Activated T-cell treated with anti-CD3 and anti-CD28 coated beads, Interleukin-2, amount 50 U/mL, for 24 hours (primary cell): ENCODE data around the gene MAD1L1.

Experiments used
- DNase-seq: peaks from one replicate; pipeline ENCODE4 v3.0.0-alpha.2; 2020
- H3K27ac Mint-ChIP-seq: 2 replicates; pipeline ENCODE4 v1.8.0; 2020; ENCODE audit warnings: mild to moderate bottlenecking, mixed read lengths
- H3K27me3 Mint-ChIP-seq: 2 replicates; pipeline ENCODE4 v1.8.0; 2020; ENCODE audit warnings: mixed read lengths
- H3K36me3 Mint-ChIP-seq: 2 replicates; pipeline ENCODE4 v1.8.0; 2020; ENCODE audit warnings: low read depth, mixed read lengths
- H3K4me1 Mint-ChIP-seq: 2 replicates; pipeline ENCODE4 v1.8.0; 2020; ENCODE audit warnings: low read depth, mixed read lengths
- H3K4me3 Mint-ChIP-seq: 2 replicates; pipeline ENCODE4 v1.8.0; 2020; ENCODE audit warnings: mild to moderate bottlenecking, moderate library complexity, mixed read lengths
- H3K9me3 Mint-ChIP-seq: 2 replicates; pipeline ENCODE4 v1.8.0; 2020; ENCODE audit warnings: mixed read lengths

Gene MAD1L1

GRCh38 chr7:1923409-1924257, 309.1 kb downstream of the MAD1L1 start:
- H3K4me3 Mint-ChIP-seq, result peak overlapping the region; percentile 38

GRCh38 chr7:1922870-1923236, 309.9 kb downstream of the MAD1L1 start:
- Mint-ChIP-seq H3K27ac (no peak overlapping the region), H3K4me3 (no peak overlapping the region)

More at GRCh38 chr7:1923409-1924257, 309.1 kb downstream of the MAD1L1 start:
- Mint-ChIP-seq H3K9me3 (no peaks in the 10 kb centered on the region), H3K4me1 (peaks cover 84% of the 10 kb centered on the region), H3K36me3 (peaks cover 22% of the 10 kb centered on the region), H3K27ac (peak overlapping the region; percentile 18), H3K27me3 (peaks cover 3% of the 10 kb centered on the region)
- no peak for DNase-seq

GRCh38 chr7:1922071-1922869, 310.5 kb downstream of the MAD1L1 start:
- Mint-ChIP-seq H3K27me3 (peaks cover 3% of the 10 kb centered on the region), H3K4me1 (peaks cover 85% of the 10 kb centered on the region), H3K4me3 (peak overlapping the region; percentile 55), H3K9me3 (no peaks in the 10 kb centered on the region), H3K27ac (peak overlapping the region; percentile 44), H3K36me3 (peaks cover 20% of the 10 kb centered on the region)
- DNase-seq, result peak; percentile 76

More at GRCh38 chr7:1922870-1923236, 309.9 kb downstream of the MAD1L1 start:
- H3K4me1 Mint-ChIP-seq, result peaks cover 84% of the 10 kb centered on the region
- DNase-seq, result no peak
- H3K36me3 Mint-ChIP-seq, result peaks cover 20% of the 10 kb centered on the region
- peaks cover 3% of the 10 kb centered on the region for H3K27me3 Mint-ChIP-seq
- H3K9me3 Mint-ChIP-seq, result no peaks in the 10 kb centered on the region

- Mint-ChIP-seq H3K9me3 (no peaks in the 10 kb centered on the region), H3K27ac (no peak overlapping the region), H3K36me3 (peaks cover 20% of the 10 kb centered on the region), H3K27me3 (peaks cover 3% of the 10 kb centered on the region), H3K4me1 (peaks cover 73% of the 10 kb centered on the region), H3K4me3 (peak overlapping the region; percentile 70)
- no peak for DNase-seq
Measured at GRCh38 chr7:1920881-1921280, 311.9 kb downstream of the MAD1L1 start.

GRCh38 chr7:1920266-1920681, 312.5 kb downstream of the MAD1L1 start:
- peak overlapping the region; percentile 70 for H3K4me3 Mint-ChIP-seq
- H3K27ac Mint-ChIP-seq, result peak overlapping the region; percentile 77
- H3K27me3 Mint-ChIP-seq, result peaks cover 3% of the 10 kb centered on the region
- peak; percentile 61 for DNase-seq
- peaks cover 20% of the 10 kb centered on the region for H3K36me3 Mint-ChIP-seq
- H3K4me1 Mint-ChIP-seq, result peaks cover 67% of the 10 kb centered on the region
- H3K9me3 Mint-ChIP-seq, result no peaks in the 10 kb centered on the region

- Mint-ChIP-seq H3K27me3 (peaks cover 3% of the 10 kb centered on the region), H3K9me3 (no peaks in the 10 kb centered on the region), H3K4me3 (peak overlapping the region; percentile 70), H3K4me1 (peaks cover 61% of the 10 kb centered on the region), H3K36me3 (peaks cover 20% of the 10 kb centered on the region), H3K27ac (peak overlapping the region; percentile 77)
- no peak for DNase-seq
Measured at GRCh38 chr7:1919539-1920265, 313.0 kb downstream of the MAD1L1 start.

GRCh38 chr7:1918881-1919525, 313.7 kb downstream of the MAD1L1 start:
- no peak overlapping the region for H3K4me3 Mint-ChIP-seq
- H3K9me3 Mint-ChIP-seq, result no peaks in the 10 kb centered on the region
- no peak overlapping the region for H3K27ac Mint-ChIP-seq
- peaks cover 21% of the 10 kb centered on the region for H3K36me3 Mint-ChIP-seq
- peaks cover 3% of the 10 kb centered on the region for H3K27me3 Mint-ChIP-seq
- DNase-seq, result no peak
- peaks cover 54% of the 10 kb centered on the region for H3K4me1 Mint-ChIP-seq

- Mint-ChIP-seq H3K9me3 (no peaks in the 10 kb centered on the region), H3K4me1 (peaks cover 48% of the 10 kb centered on the region), H3K4me3 (no peak overlapping the region), H3K27ac (no peak overlapping the region), H3K36me3 (peaks cover 17% of the 10 kb centered on the region), H3K27me3 (peaks cover 3% of the 10 kb centered on the region)
- no peak for DNase-seq
Measured at GRCh38 chr7:1918063-1918645, 314.6 kb downstream of the MAD1L1 start.

GRCh38 chr7:1917221-1918062, 315.3 kb downstream of the MAD1L1 start:
- DNase-seq, result no peak
- Mint-ChIP-seq H3K36me3 (peaks cover 16% of the 10 kb centered on the region), H3K27ac (peak overlapping the region; percentile 18), H3K9me3 (no peaks in the 10 kb centered on the region), H3K4me1 (peaks cover 43% of the 10 kb centered on the region), H3K27me3 (peaks cover 3% of the 10 kb centered on the region), H3K4me3 (no peak overlapping the region)

- Mint-ChIP-seq H3K4me3 (no peak overlapping the region), H3K27ac (no peak overlapping the region), H3K9me3 (no peaks in the 10 kb centered on the region), H3K4me1 (peaks cover 35% of the 10 kb centered on the region), H3K27me3 (peaks cover 3% of the 10 kb centered on the region), H3K36me3 (peaks cover 9% of the 10 kb centered on the region)
- DNase-seq, result no peak
Measured at GRCh38 chr7:1916601-1916970, 316.2 kb downstream of the MAD1L1 start.

GRCh38 chr7:1915956-1916600, 316.7 kb downstream of the MAD1L1 start:
- peaks cover 36% of the 10 kb centered on the region for H3K4me1 Mint-ChIP-seq
- DNase-seq, result no peak
- H3K9me3 Mint-ChIP-seq, result no peaks in the 10 kb centered on the region
- no peak overlapping the region for H3K27ac Mint-ChIP-seq
- peaks cover 3% of the 10 kb centered on the region for H3K27me3 Mint-ChIP-seq
- H3K4me3 Mint-ChIP-seq, result no peak overlapping the region
- H3K36me3 Mint-ChIP-seq, result peaks cover 9% of the 10 kb centered on the region

- H3K9me3 Mint-ChIP-seq, result no peaks in the 10 kb centered on the region
- H3K4me3 Mint-ChIP-seq, result no peak overlapping the region
- no peak overlapping the region for H3K27ac Mint-ChIP-seq
- peaks cover 9% of the 10 kb centered on the region for H3K36me3 Mint-ChIP-seq
- H3K27me3 Mint-ChIP-seq, result peaks cover 3% of the 10 kb centered on the region
- no peak for DNase-seq
- H3K4me1 Mint-ChIP-seq, result peaks cover 29% of the 10 kb centered on the region
Measured at GRCh38 chr7:1915326-1915725, 317.4 kb downstream of the MAD1L1 start.

GRCh38 chr7:1914743-1915142, 318.0 kb downstream of the MAD1L1 start:
- H3K4me3 Mint-ChIP-seq, result no peak overlapping the region
- no peaks in the 10 kb centered on the region for H3K9me3 Mint-ChIP-seq
- H3K27ac Mint-ChIP-seq, result no peak overlapping the region
- H3K4me1 Mint-ChIP-seq, result peaks cover 23% of the 10 kb centered on the region
- no peak for DNase-seq
- no peaks in the 10 kb centered on the region for H3K27me3 Mint-ChIP-seq
- peaks cover 11% of the 10 kb centered on the region for H3K36me3 Mint-ChIP-seq
